GM21515 (cell line): ENCODE data around the gene TUBA3D.
A peak's percentile ranks its signal among the peaks of the same experiment; 100 is the strongest.
"Not testable (repeated sequence)": the region's sequence is repeated elsewhere in the genome, so short reads cannot be mapped to it uniquely, and the experiment has no call there.

ENCODE experiments used
- ATAC-seq: cut with Tn5 transposase; IDR thresholded peaks from one replicate; pipeline ENCODE4 v1.9.1; 2021; ENCODE audit not compliant: unreplicated experiment

Gene TUBA3D

DNA sequence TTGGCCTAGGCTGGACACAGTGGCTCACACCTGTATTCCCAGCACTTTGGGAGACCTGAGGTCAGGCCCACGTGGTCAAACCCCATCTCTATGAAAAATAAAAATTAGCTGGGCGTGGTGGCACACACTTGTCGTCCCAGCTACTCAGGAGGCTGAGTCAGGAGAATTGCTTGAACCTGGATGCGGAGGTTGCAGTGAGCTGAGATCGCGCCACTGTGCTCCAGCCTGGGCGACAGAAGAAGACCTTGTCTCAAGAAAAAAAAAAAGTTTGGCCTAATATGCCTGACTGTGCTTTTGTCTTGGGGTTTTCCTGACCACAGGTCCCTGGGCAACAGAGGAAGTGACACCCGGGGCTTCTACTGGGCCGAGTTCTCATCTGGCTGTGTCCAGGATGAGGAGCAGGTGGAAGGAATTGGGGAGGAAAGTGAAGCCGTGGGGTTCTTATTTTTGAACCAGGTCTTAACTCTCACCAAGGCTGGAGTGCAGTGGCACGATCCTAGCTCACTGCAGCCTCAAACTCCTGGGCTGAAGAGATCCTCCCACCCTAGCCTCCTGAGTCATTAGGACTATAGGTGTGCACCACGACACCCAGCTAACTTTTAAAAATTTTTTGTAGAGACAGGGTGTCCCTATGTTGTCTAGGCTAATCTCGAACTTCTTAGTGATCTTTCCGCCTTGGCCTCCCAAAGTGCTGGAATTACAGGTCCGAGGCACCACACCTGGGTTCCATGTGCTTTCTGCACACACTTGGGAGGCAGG lies 38.7 kb downstream of the TUBA3D start:
- peak; percentile 60 for ATAC-seq

DNA sequence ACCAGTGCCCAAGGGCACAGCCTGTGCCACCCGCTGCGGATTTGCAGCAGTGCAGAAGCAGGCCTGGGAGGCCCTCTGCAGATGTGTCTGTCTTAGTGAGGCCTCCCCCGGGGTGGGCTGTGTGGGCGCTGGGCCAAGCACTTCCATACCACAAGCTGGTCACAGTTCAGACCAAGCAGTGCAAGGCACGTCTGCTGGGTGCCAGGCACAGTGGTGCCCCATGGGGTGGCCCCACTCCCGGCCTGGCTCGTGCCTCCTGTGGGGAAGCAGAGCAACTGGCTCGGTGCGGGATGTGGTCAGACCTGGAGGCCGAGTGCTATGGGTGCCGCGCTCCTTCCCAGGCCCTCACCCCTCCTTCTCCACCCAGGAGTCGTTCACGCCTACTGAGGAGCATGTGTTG lies 39.3 kb downstream of the TUBA3D start:
- ATAC-seq = not testable (repeated sequence)

DNA sequence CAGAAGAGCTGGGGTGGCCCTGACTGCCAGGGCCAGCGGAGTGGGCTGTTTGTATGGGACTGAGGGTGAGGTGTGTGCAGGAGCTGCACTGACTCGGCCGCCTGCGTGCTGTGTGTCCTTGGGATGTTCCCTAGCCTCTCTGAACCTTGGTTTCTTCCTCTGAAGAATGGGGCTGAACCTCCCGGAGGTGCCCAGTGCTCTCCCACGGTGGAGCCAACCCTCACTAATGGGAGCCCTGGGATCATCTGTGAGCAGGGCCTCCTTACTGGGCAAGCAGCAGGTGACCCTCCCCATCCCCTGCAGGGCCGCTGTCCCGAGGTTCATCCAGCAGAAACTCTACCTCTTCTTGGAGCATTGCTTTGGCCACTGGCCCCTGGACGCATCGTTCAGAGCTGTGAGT lies 40.1 kb downstream of the TUBA3D start:
- ATAC-seq = no peak

DNA sequence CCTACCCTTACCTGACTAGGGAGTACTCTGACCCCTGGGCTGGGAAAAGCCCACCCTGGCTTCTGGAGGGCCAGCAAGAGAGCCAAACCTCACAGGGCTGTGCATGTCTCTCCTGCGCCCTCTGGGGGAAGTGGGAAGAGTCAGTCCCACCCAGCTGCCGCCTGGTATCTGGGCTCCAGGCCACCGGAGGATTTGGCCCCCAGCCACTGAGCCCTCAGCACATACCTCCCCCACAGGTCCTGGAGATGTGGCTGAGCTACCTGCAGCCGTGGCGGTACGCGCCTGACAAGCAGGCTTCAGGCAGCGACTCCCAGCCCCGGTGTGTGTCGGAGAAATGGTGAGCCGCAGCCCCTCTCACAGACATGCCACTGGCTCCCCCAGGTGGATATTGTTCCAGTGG lies 40.7 kb downstream of the TUBA3D start:
- not testable (repeated sequence) for ATAC-seq

- ATAC-seq = no peak
Measured at GRCh38 chr2:131517106-131517831, 41.4 kb downstream of the TUBA3D start.

DNA sequence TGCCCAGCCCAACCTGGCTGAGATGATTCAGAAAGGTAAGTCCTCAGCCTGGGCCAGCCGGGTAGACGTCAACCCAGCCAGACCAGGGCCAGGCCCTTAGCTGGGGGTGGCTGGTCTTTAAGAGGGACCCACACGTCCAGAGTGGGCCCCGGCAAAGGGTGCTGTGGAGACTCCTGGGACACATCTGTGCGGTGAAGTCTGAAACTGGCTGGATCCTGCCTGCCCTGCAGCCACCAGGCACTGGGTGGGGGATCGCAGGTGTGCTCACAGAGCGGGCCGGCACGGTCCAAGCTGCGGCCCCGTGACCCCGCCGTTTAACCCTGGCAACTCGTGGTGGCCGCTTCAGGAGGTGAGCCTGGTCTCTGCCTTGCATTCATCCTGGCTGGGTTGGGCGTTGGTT lies 41.9 kb downstream of the TUBA3D start:
- not testable (repeated sequence) for ATAC-seq

DNA sequence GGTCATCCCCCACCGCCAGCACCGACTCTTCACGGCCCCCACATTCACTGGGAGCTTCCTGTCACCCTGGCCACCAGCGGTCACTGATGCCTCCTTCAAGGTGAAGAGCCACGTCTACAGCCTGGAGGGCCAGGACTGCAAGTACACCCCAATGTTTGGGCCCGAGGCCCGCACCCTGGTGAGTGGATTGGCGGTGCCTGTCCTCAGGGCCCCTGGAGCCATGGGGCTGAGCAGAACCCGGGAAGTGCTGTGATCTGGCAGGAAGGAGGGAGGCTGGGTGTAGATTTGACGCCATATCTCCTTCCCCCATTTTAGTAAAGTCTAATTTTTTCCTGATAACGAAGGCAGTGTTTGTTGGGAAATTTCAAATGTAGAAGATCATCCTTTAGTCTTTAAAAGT lies 42.6 kb downstream of the TUBA3D start:
- not testable (repeated sequence) for ATAC-seq

GRCh38 chr2:131519466-131519865 lies 43.5 kb downstream of the TUBA3D start:
- no peak for ATAC-seq

- ATAC-seq = not testable (repeated sequence)
Measured at GRCh38 chr2:131519871-131520470, 44.1 kb downstream of the TUBA3D start.

DNA sequence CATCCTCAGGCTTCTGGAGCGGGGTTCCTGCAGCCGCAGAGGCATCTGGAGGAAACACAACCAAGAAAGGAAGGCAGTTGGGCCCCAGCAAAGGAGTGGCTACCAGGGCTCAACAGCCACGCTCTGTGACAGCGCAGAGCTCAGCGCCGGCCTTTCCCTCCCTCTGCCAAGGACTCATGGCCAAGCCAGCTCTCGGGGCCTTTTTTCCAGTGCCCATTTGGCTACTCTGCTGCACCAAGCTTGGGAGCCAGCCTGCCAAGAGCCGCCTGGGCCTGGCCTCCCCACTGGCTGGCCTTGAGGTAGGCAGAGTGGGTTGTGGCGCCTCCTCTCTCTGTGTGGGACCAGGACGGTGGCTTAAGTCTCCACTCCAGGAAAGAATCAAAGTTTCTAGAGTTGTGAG lies 44.6 kb downstream of the TUBA3D start:
- ATAC-seq = no peak

GRCh38 chr2:131521524-131521923 lies 45.6 kb downstream of the TUBA3D start:
- not testable (repeated sequence) for ATAC-seq

DNA sequence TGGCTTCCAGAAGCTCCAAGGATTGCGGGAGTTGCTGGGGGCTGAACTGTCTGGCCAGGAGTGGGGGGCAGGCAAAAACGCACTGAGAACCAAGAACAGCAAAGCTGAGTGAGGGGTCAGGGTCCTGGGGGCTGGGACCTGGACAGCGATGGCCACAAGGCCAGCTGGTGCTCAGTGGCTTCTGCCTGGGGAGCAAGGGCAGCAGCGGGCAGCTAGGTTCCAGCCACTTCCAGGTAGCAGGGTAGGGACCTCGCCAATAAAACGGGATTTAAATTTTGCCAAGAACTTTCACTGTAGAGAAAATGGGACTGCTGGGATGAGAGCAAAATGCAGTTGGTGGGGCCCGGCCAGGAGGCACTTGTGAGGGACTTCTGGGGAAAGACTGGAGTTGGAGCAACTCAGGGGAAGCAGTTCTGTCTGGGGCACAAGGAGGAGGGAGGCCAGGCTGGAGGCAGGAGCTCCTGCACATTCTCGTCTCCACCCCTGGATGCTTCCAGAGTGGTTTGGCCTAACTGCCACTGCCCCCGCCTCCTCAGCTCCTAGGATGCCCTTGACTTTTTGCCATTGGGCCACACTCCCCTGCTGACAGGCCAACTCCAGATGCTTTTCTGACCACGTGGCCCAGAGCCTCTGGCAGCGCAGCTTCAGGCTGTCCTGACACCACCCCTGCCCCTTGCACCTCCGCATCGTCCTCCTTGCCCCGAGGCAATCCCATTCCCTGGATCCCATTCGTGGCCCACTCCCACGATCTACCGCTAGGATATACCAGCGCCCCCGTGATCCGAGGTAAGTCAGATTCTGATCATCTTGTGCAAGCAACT lies 46.3 kb downstream of the TUBA3D start:
- no peak for ATAC-seq

DNA sequence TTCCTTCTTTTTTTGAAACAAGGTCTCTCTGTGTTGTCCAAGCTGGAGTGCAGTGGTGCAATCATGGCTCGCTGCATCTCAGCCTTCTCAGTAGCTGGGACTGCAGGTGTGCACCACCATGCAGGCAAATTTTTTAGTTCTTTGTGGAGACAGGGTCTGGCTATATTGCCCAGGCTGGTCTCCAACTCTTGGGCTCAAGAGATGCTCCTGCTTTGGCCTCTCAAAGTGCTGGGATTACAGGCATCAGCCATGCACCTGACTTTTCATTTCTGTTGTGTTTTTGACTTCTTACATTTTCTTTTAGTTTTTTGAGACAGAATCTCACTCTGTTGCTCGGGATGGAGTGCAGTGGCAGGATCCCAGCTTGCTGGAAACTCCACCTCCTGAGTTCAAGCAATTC lies 49.3 kb downstream of the TUBA3D start:
- not testable (repeated sequence) for ATAC-seq

GRCh38 chr2:131527131-131528001 lies 51.4 kb downstream of the TUBA3D start, which contains the start of gene CCDC74A:
CCDC74A (plus strand) TSS chr2:131527888; CDS start chr2:131527971, 83 bp downstream.
- ATAC-seq = peak; percentile 88

DNA sequence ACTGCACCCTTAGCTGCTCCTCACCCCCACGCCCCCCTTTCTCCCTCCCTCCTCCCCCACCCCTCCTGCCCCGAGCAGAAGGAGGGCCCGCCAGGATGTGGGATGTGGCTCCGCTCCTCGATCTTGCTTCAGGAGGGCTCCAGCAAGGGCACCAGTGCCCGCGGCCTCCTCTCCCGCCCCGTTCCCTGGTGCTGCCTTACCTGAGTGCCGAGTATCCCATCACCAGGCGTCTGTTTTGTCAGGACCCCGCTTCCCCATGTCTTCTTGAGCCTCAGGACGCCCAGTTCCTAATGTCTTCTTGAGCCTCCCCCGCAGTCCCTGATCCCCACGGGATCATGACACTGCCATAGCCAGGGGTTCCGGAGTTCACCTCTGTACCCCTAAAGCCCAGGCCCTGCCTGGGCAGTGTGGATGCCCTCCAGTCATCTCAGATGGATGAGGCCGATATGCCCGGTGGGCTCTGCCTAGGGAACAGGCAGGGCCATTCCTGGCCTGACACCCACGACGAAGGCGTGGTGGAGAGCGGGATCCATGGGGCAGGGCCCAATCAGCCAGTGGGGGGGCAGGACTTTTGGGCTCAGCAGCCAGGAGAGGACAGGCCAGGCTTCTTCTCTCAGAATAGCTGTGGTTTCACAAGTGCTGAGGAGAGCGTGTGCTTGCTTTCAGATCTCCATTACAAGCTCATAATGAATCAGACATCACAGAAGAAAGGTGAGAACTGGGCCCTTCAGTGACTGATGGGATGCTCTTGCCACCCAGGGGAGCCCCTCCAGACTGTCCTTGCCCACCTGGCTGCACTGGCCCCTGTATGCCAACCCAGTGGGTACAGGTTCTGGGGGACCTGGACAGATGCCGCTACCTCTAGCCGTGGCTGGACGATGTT lies 53.3 kb downstream of the TUBA3D start:
- ATAC-seq = peak; percentile 61

DNA sequence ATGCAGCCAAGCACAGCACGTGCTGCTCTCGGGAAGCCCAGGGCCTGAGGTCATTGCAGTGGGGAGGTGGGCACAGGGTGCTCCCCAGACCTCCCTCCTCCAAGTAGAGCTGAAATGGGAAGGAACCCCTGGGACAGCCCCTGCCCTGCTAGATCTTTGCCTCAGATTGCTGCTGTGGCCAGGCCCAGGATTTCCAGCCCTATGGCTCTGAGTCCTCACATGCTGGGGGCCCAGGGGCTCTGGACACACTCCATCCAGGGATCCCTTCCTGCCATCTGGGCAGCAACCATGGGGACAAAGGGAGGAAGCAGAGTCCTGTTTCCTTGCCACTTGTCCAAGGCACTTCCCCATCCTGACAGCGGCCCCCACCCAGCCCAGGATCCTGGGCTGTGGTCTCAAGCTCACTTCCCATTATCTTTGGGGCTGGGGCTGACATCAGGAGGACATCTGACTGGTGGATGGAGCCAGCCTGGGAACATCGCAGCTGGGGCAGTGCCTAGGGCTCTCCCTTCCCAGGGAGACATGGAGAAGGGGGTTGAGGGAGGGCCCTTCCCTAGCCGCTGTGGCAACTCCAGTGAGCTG lies 54.0 kb downstream of the TUBA3D start:
- not testable (repeated sequence) for ATAC-seq

GRCh38 chr2:131530626-131531344 lies 54.9 kb downstream of the TUBA3D start:
- ATAC-seq = not testable (repeated sequence)
